ENCODE results near the gene VAV2.

Gene VAV2

DNA sequence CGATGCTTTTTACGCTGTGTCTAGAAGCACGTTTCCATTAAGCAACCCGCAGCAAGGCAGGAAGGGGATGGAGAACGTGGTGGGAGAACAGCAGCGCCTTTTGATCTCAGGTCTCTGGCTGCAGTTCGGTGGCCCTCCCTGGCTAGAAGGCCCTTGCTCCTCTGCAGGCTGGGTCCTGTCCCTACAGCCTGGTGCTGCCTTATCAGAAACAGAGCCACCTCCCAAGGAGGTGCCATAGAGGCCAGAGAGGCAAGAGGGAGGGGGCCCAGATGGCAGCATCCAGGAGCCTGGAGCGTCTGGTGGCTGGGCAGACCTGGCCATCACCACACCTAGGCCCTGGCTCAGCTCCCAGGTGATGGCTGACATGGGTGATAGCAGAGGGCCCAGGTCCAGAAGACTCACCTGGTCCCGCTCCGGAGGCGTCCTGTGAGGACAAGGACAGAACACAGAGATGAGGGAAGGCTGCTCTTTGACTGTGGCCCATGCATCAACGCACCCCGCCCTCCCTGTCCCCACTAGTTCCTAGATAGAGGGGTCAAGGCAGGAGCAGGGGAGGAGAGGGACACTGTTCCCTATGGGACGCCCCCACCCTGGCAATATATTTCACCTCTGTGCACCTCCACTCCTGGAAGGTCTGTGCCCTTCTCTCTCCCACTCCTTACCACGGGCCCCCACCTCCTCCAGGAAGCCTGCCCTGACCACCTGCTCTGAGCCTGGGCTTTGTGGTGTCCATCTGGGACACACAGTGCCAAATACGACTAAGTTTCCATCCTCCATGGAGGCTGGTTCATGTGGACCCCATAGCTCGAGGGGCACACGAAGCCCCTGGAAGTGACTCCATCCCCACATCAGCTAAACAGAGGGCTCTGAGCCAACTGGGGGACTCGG, 212.4 kb downstream of the VAV2 start:
- TF ChIP-seq, protein P1, sequence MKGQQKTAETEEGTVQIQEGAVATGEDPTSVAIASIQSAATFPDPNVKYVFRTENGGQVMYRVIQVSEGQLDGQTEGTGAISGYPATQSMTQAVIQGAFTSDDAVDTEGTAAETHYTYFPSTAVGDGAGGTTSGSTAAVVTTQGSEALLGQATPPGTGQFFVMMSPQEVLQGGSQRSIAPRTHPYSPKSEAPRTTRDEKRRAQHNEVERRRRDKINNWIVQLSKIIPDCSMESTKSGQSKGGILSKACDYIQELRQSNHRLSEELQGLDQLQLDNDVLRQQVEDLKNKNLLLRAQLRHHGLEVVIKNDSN (IDR thresholded peaks at IDR 0.05): no peak
- TF ChIP-seq TAF1 (IDR thresholded peaks at IDR 0.05; ENCODE audit: low read depth): no peak
- TF ChIP-seq TCF12 (IDR thresholded peaks at IDR 0.05; ENCODE audit: low read depth): no peak
- no peak for TF ChIP-seq CREB1 (IDR thresholded peaks at IDR 0.05; ENCODE audit: low read depth)
- no peak for TF ChIP-seq YY1 (IDR thresholded peaks at IDR 0.05; ENCODE audit: low read depth)
- TF ChIP-seq CEBPB (IDR thresholded peaks at IDR 0.05): no peak
- TF ChIP-seq EP300 (IDR thresholded peaks at IDR 0.05; ENCODE audit: borderline replicate concordance): no peak
- TF ChIP-seq NFIC (IDR thresholded peaks at IDR 0.05): no peak
- TF ChIP-seq FOXM1 (IDR thresholded peaks at IDR 0.05; ENCODE audit: borderline replicate concordance, low read depth): no peak
- TF ChIP-seq TEAD4 (IDR thresholded peaks at IDR 0.05): no peak
- no peak for TF ChIP-seq MAX (IDR thresholded peaks at IDR 0.05)
- no peak for TF ChIP-seq EGR1 (IDR thresholded peaks at IDR 0.05)
- TF ChIP-seq ZBTB7A (IDR thresholded peaks at IDR 0.05; ENCODE audit: low read depth): no peak
- TF ChIP-seq RAD21 (IDR thresholded peaks at IDR 0.05; ENCODE audit: low read depth): no peak
- TF ChIP-seq REST (IDR thresholded peaks at IDR 0.05; ENCODE audit: low read depth): no peak

DNA sequence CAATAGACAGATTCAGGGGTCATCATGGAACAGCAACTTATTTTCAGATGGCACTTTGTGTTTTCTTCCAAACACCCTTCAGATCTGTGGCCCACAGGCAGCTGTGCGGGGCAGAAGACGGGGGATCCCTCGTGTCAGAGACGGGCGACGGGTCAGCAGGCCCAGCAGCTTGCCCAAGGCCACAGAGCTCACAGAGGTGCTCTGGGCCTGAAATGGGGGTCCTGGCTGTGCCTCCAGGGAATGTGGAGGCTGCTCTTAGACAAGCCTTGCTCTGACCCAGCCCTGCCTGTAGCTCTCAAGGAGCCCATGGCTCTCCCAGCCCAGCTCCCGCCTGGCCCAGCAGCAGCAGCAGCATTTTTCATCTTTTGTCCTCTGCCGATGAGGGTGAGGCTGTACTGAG, 213.0 kb downstream of the VAV2 start:
- TF ChIP-seq EP300 (IDR thresholded peaks at IDR 0.05; ENCODE audit: borderline replicate concordance) (no peak), MAX (IDR thresholded peaks at IDR 0.05) (no peak), CEBPB (IDR thresholded peaks at IDR 0.05) (no peak), CREB1 (IDR thresholded peaks at IDR 0.05; ENCODE audit: low read depth) (no peak), TAF1 (IDR thresholded peaks at IDR 0.05; ENCODE audit: low read depth) (no peak), REST (IDR thresholded peaks at IDR 0.05; ENCODE audit: low read depth) (no peak), EGR1 (IDR thresholded peaks at IDR 0.05) (no peak), NFIC (IDR thresholded peaks at IDR 0.05) (no peak), YY1 (IDR thresholded peaks at IDR 0.05; ENCODE audit: low read depth) (no peak), RAD21 (IDR thresholded peaks at IDR 0.05; ENCODE audit: low read depth) (no peak), FOXM1 (IDR thresholded peaks at IDR 0.05; ENCODE audit: borderline replicate concordance, low read depth) (no peak), ZBTB7A (IDR thresholded peaks at IDR 0.05; ENCODE audit: low read depth) (no peak), TEAD4 (IDR thresholded peaks at IDR 0.05) (no peak), TCF12 (IDR thresholded peaks at IDR 0.05; ENCODE audit: low read depth) (no peak)
- TF ChIP-seq, protein P1 (IDR thresholded peaks at IDR 0.05): no peak

DNA sequence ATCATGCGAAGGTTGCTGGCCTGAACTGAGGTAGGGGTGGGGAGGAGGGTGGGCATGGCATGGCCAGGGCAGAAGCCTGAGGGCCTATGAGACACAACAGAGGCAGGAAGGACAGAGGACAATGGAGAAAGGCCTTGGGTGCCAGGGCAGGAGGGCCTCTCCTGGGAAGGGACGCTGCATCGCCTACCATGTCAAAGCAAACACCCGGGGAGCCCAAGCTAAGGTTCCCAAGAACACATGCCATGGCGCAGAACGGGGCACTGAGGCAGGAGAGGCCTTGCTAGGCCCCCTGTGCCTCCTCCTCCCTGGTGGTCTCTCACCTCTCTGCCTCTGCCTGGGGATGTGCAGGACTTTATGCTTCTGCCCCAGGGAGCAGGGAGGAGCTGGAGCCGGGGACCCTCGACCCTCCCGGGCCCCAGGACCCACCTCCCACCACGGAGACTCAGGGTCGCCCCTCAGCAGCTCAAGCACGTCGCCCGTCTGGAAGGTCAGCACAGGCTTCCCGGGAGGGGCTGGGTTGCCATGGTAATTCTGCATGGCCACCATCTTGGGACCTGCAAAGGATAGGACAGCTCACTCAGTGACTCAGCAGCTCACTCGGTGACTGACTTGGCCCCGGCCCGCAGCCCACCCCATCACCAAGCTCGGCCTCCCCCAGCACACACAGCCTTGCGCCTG, 213.6 kb downstream of the VAV2 start:
- TF ChIP-seq EGR1 (IDR thresholded peaks at IDR 0.05) (no peak), EP300 (IDR thresholded peaks at IDR 0.05; ENCODE audit: borderline replicate concordance) (no peak), TCF12 (IDR thresholded peaks at IDR 0.05; ENCODE audit: low read depth) (no peak), RAD21 (IDR thresholded peaks at IDR 0.05; ENCODE audit: low read depth) (no peak), TEAD4 (IDR thresholded peaks at IDR 0.05) (no peak), FOXM1 (IDR thresholded peaks at IDR 0.05; ENCODE audit: borderline replicate concordance, low read depth) (no peak), CEBPB (IDR thresholded peaks at IDR 0.05) (no peak), TAF1 (IDR thresholded peaks at IDR 0.05; ENCODE audit: low read depth) (no peak), MAX (IDR thresholded peaks at IDR 0.05) (no peak), CREB1 (IDR thresholded peaks at IDR 0.05; ENCODE audit: low read depth) (no peak), YY1 (IDR thresholded peaks at IDR 0.05; ENCODE audit: low read depth) (no peak), ZBTB7A (IDR thresholded peaks at IDR 0.05; ENCODE audit: low read depth) (no peak), NFIC (IDR thresholded peaks at IDR 0.05) (no peak), REST (IDR thresholded peaks at IDR 0.05; ENCODE audit: low read depth) (no peak)
- TF ChIP-seq, protein P1 (IDR thresholded peaks at IDR 0.05): no peak
